Ammon's horn (tissue), 1 donor: ENCODE data around the gene MAGEH1.

ENCODE experiments used
- DNase-seq: peaks from one replicate; pipeline ENCODE4 v3.0.0-alpha.2; 2016; ENCODE audit warnings: low spot score

The MAGEH1 gene

DNA sequence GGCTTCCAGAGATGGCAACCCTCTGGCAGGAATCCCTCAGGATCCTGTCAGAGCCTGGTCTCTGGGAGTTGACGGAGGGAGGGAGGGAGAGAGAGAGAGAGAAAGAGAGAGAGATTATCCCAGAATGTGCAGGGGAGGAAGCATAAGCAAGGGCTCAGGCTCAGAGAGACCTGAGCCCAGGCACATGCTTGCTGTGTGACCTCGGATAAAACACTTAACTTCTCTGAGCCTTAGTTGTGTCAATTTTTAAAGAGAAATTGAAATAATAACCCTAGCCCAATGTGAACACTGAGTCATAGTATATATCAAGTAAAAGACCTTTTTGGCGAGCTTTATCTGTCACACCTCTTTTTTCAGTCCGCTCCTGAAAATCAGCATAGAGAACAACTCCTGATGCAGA is 38.2 kb downstream of the MAGEH1 start:
- DNase-seq: no peak

DNA sequence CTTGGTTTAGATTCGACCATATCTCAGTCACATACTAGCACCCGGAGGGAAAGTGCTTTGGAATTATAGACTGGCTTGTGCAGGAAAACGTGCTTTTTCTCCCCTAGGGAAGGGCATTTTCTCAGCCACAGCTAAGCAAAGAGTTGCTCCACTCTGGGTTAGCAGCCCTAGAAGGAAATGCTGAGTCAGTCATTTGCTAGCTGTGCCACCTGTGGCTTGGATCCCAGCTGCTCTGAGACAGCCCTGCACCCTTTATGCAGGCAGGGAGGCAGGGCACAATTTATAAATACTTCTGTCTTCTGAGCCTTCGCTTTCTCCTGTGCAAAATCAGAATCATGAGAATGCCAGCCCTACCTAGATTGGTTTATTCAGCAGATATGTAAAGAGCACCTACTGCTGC is 39.0 kb downstream of the MAGEH1 start:
- no peak for DNase-seq
